ENCODE measurements around the gene IFNL3.

- TF ChIP-seq CTCF (IDR thresholded peaks at IDR 0.05 in 4 of 5, conservative IDR thresholded peaks at IDR 0.05 in 1 of 5) (no peak), POLR2A (IDR thresholded peaks at IDR 0.05) (no peak)
Observed at GRCh38 chr19:39265321-39265916, 20.6 kb upstream of the IFNL3 start.

All from gastrocnemius medialis (tissue), 4 donors.